ENCODE measurements around the gene CELF4.

DNA sequence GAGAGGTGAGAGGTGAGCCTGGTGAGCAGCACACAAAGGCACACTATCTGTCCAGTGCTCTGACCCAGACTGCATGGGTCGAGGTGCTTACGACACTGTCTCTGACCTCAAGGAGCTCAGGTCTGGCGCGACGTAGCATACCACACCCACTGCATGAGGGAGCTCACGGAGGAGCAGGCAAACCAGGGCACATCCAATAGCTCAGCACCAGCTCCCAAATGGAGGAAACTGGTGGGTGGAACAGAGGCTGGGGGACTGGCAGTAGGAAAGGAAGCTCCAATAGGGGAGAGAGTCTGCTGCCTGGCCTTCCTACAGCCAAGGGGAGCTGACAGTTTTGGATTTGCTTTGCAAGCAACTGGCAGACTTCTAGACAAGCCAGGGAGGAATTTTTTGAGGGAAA, 36.3 kb downstream of the CELF4 start:
- TF ChIP-seq POLR2AphosphoS5 (IDR thresholded peaks at IDR 0.05): no peak
- TF ChIP-seq, protein P1, sequence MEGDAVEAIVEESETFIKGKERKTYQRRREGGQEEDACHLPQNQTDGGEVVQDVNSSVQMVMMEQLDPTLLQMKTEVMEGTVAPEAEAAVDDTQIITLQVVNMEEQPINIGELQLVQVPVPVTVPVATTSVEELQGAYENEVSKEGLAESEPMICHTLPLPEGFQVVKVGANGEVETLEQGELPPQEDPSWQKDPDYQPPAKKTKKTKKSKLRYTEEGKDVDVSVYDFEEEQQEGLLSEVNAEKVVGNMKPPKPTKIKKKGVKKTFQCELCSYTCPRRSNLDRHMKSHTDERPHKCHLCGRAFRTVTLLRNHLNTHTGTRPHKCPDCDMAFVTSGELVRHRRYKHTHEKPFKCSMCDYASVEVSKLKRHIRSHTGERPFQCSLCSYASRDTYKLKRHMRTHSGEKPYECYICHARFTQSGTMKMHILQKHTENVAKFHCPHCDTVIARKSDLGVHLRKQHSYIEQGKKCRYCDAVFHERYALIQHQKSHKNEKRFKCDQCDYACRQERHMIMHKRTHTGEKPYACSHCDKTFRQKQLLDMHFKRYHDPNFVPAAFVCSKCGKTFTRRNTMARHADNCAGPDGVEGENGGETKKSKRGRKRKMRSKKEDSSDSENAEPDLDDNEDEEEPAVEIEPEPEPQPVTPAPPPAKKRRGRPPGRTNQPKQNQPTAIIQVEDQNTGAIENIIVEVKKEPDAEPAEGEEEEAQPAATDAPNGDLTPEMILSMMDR (IDR thresholded peaks at IDR 0.05): no peak

Measured in breast epithelium (tissue), 3 donors.